Hepatocyte (in vitro differentiated cells): ENCODE measurements around the gene NCAM1. TPM values are rescaled to one million over a fixed set of nuclear protein-coding genes. Genes with fewer than 3 reads are reported as not detected.

Source experiments
- DNase-seq: peaks from one replicate; pipeline ENCODE4 v3.0.0-alpha.2; 2016; ENCODE audit warnings: low spot score
- H2AFZ ChIP-seq: fragments of 200-600 bp; sonication (generic); 2 replicates; pipeline ENCODE4 v1.6.0; 2016; ENCODE audit warnings: antibody characterized with exemption, mild to moderate bottlenecking
- H3K27ac ChIP-seq: fragments of 200-600 bp; sonication (generic); 2 replicates; pipeline ENCODE4 v1.5.1; 2016; ENCODE audit warnings: mild to moderate bottlenecking
- H3K27me3 ChIP-seq: fragments of 200-600 bp; sonication (generic); 2 replicates; pipeline ENCODE4 v1.6.1; 2016
- H3K36me3 ChIP-seq: fragments of 200-600 bp; sonication (generic); replicated peaks from 2 replicates; pipeline ENCODE4 v1.5.1; 2016; ENCODE audit warnings: low read depth; ENCODE audit not compliant: insufficient read depth
- H3K4me1 ChIP-seq: fragments of 200-600 bp; sonication (generic); 2 replicates; pipeline ENCODE4 v1.5.1; 2016; ENCODE audit warnings: mild to moderate bottlenecking, moderate library complexity; ENCODE audit not compliant: insufficient read depth
- H3K4me2 ChIP-seq: fragments of 200-600 bp; sonication (generic); 2 replicates; pipeline ENCODE4 v1.6.0; 2016
- H3K4me3 ChIP-seq: fragments of 200-600 bp; sonication (generic); 2 replicates; pipeline ENCODE4 v1.5.1; 2016; ENCODE audit warnings: mild to moderate bottlenecking
- H3K79me2 ChIP-seq: fragments of 200-600 bp; sonication (generic); 2 replicates; pipeline ENCODE4 v1.6.0; 2017; ENCODE audit warnings: mild to moderate bottlenecking
- H3K9me2 ChIP-seq: fragments of 200-600 bp; sonication (generic); replicated peaks from 2 replicates; pipeline ENCODE4 v1.6.0; 2017; ENCODE audit warnings: mild to moderate bottlenecking; ENCODE audit not compliant: insufficient read depth
- H3K9me3 ChIP-seq: fragments of 200-600 bp; sonication (generic); 2 replicates; pipeline ENCODE4 v1.5.1; 2016; ENCODE audit warnings: low read depth, mild to moderate bottlenecking
- H4K20me1 ChIP-seq: fragments of 200-600 bp; sonication (generic); 2 replicates; pipeline ENCODE4 v1.6.0; 2016; ENCODE audit warnings: mild to moderate bottlenecking; ENCODE audit not compliant: insufficient read depth, poor library complexity, severe bottlenecking
- CTCF ChIP-seq: fragments of 200-600 bp; sonication (generic); IDR thresholded peaks from 2 replicates; pipeline ENCODE4 v1.5.1; 2016; ENCODE audit warnings: antibody characterized with exemption, mild to moderate bottlenecking; ENCODE audit not compliant: poor library complexity
- EZH2 ChIP-seq: fragments of 200-600 bp; sonication (generic); IDR thresholded peaks from 2 replicates; pipeline ENCODE4 v1.6.1; 2016; ENCODE audit warnings: antibody characterized with exemption, mild to moderate bottlenecking, borderline replicate concordance
- EZH2phosphoT487 ChIP-seq: fragments of 200-600 bp; sonication (generic); IDR thresholded peaks from one replicate; pipeline ENCODE4 v1.6.1; 2018; ENCODE audit warnings: antibody characterized with exemption, mild to moderate bottlenecking, low read depth, moderate library complexity; ENCODE audit not compliant: unreplicated experiment, severe bottlenecking
- whole genome bisulfite sequencing: methylation state at CpG from one replicate; pipeline ENCODE4 v1.1.6; 2016; ENCODE audit warnings: low lambda C conversion rate; ENCODE audit errors: missing lambda C conversion rate; 5-methylcytosine and 5-hydroxymethylcytosine counted together
- polyA plus RNA-seq: library from polyadenylated mRNA; unstranded; fragments of >200 nt; fragmentation: Nextera tagmentation; extraction: Ambion mirVana; gene quantifications from 2 replicates; pipeline ENCODE4 v1.2.1, GENCODE V29; 2016
- total RNA-seq: library from RNA; depleted of rRNA; stranded (reverse); fragments of >200 nt; gene quantifications from 2 replicates; pipeline ENCODE4 v1.2.3, GENCODE V29; 2014

NCAM1 gene
- total and polyA plus RNA-seq, 2 experiments from 2014 or later = 12.4 to 27.2 TPM

DNA sequence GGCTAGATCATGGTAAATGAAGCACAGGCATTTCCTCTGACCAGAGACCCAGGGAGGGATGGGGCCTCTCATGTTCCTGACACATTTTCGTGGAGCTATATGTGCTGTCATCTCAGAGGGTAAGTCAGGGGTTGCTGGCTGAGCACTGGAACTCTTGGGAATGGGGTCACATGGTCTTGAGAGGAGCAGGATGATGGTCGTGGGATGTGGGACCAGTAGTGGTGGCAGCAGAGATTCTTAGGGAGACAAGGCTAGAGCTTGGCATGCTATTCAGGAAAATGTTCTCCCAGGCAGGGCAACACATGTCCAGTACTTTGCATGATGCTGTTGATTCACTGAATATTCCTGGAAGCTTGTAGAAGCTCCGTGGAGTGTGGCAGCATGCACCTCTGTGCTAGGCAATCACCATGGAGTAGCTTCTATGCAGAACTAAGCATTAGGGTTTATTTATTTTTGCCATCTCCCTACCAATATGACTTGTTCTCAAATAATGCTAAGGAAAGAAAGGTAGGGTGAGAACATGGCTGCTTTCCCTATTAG is 321.7 kb downstream of the NCAM1 start:
- Histone ChIP-seq H3K4me3 (no peak overlapping the region), H3K4me2 (no peak overlapping the region), H3K79me2 (no peaks in the 10 kb centered on the region), H3K36me3 (no peaks in the 10 kb centered on the region), H3K9me2 (no peaks in the 10 kb centered on the region), H2AFZ (no peak overlapping the region), H3K27ac (no peak overlapping the region), H4K20me1 (no peaks in the 10 kb centered on the region), H3K27me3 (no peaks in the 10 kb centered on the region), H3K9me3 (no peaks in the 10 kb centered on the region), H3K4me1 (peaks cover 10% of the 10 kb centered on the region)
- TF ChIP-seq EZH2phosphoT487 = no peak
- no peak for TF ChIP-seq EZH2
- no peak for TF ChIP-seq CTCF
- 73% methylated on average over 3 of the region's 3 CpGs for WGBS
- DNase-seq = no peak

DNA sequence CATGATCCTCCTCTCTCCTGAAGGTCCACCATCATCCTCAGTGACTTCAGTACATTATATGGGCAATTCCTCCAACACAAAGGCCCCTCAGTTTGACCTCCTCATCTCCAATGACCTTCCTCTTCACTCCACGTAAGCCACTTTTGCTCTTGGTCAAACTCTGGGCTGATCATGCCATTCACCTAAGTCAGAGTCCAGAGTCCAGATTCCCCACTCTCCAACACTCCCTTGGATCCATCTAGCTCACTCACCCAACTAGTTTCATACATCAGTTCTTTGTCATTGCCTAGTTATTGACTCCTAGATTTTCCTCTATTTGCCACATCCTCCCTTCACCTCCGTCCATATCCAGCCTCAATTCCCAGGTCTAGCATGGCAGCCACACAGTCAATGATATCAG is 322.7 kb downstream of the NCAM1 start:
- Histone ChIP-seq H3K27me3 (no peaks in the 10 kb centered on the region), H3K27ac (no peak overlapping the region), H3K9me3 (no peaks in the 10 kb centered on the region), H2AFZ (no peak overlapping the region), H3K4me2 (no peak overlapping the region), H3K4me3 (no peak overlapping the region), H3K9me2 (no peaks in the 10 kb centered on the region), H4K20me1 (no peaks in the 10 kb centered on the region), H3K4me1 (peaks cover 18% of the 10 kb centered on the region), H3K36me3 (no peaks in the 10 kb centered on the region), H3K79me2 (no peaks in the 10 kb centered on the region)
- DNase-seq = no peak
- WGBS = 85% methylated on average over 2 of the region's 2 CpGs
- no peak for TF ChIP-seq EZH2
- TF ChIP-seq EZH2phosphoT487 = no peak
- no peak for TF ChIP-seq CTCF

GRCh38 chr11:113286009-113286408 is 324.8 kb downstream of the NCAM1 start:
- H3K4me3 ChIP-seq = no peak overlapping the region
- no peak overlapping the region for H3K4me2 ChIP-seq
- H2AFZ ChIP-seq = no peak overlapping the region
- TF ChIP-seq CTCF (no peak), EZH2phosphoT487 (no peak), EZH2 (no peak)
- H3K27ac ChIP-seq = no peak overlapping the region
- no peaks in the 10 kb centered on the region for H3K79me2 ChIP-seq
- H3K9me3 ChIP-seq = no peaks in the 10 kb centered on the region
- H4K20me1 ChIP-seq = no peaks in the 10 kb centered on the region
- peaks cover 20% of the 10 kb centered on the region for H3K4me1 ChIP-seq
- no peaks in the 10 kb centered on the region for H3K27me3 ChIP-seq
- WGBS = 93% methylated on average over 3 of the region's 3 CpGs
- no peaks in the 10 kb centered on the region for H3K36me3 ChIP-seq
- H3K9me2 ChIP-seq = no peaks in the 10 kb centered on the region
- DNase-seq = no peak
